GM20000 (cell line): ENCODE results near the gene LRRC4C.
"Not testable (repeated sequence)": the region's sequence is repeated elsewhere in the genome, so short reads cannot be mapped to it uniquely, and the experiment has no call there.

Source experiments
- DNase-seq: peaks from one replicate; pipeline ENCODE4 v3.0.0; 2012; ENCODE audit warnings: low spot score
- TF ChIP-seq, protein P1 (sequence below): IDR thresholded peaks from 2 replicates; pipeline ENCODE4 v1.5.1; 2012; ENCODE audit warnings: mild to moderate bottlenecking, control low read depth; ENCODE audit errors: extremely low read depth, missing control alignments

The LRRC4C gene

DNA sequence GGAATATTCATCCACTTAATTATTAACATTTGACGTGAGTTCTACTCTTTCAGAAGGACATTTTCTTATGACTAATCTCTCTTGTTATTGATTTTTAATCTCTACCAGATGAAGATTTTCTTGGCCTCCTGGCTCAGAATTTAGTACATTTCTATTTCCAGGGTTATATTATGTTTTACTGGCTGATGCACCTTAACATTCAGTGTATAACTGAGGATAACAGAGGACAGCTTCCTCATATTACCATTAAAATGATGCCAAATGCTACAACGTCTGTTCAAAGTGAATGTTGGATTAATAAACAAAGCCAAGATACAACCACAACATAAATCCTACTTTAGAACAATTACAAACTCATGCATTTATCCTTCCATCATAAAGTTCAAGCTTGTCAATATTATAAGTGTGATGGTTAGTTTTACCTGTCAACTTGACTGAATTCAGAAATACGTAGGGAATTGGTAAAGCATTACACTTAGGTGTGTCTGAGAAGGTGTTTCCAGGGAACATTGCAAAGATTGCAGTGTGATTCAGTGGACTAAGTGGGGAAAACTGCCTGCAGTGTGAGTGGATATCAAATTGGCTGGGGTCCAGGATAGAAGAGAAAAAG, 485.2 kb downstream of the LRRC4C start:
- TF ChIP-seq, protein P1, sequence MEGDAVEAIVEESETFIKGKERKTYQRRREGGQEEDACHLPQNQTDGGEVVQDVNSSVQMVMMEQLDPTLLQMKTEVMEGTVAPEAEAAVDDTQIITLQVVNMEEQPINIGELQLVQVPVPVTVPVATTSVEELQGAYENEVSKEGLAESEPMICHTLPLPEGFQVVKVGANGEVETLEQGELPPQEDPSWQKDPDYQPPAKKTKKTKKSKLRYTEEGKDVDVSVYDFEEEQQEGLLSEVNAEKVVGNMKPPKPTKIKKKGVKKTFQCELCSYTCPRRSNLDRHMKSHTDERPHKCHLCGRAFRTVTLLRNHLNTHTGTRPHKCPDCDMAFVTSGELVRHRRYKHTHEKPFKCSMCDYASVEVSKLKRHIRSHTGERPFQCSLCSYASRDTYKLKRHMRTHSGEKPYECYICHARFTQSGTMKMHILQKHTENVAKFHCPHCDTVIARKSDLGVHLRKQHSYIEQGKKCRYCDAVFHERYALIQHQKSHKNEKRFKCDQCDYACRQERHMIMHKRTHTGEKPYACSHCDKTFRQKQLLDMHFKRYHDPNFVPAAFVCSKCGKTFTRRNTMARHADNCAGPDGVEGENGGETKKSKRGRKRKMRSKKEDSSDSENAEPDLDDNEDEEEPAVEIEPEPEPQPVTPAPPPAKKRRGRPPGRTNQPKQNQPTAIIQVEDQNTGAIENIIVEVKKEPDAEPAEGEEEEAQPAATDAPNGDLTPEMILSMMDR = no peak
- DNase-seq = no peak

GRCh38 chr11:40958707-40959106, 500.7 kb downstream of the LRRC4C start:
- DNase-seq = no peak
- TF ChIP-seq, protein P1 = no peak

- no peak for DNase-seq
- TF ChIP-seq, protein P1 = no peak
Observed at GRCh38 chr11:40952479-40952878, 507.0 kb downstream of the LRRC4C start.

DNA sequence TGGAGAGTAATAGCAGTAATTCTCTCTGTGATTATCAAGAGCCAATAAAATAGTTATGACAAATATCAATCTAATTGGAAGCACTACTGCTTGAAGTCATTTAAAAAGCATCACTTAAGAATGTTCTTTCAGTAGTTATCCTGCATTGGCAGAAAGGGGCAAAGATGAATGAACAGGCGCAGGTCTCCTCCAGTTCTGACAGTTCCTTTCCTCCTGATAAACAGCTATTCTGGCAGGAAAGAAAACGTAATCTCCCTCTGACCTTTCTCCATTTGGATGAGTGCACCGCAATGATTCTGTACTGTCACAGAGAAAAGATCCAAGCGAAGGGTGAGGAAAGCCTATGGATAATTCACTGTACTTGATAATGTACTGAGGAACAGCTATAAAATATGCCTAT, 521.5 kb downstream of the LRRC4C start:
- no peak for DNase-seq

DNA sequence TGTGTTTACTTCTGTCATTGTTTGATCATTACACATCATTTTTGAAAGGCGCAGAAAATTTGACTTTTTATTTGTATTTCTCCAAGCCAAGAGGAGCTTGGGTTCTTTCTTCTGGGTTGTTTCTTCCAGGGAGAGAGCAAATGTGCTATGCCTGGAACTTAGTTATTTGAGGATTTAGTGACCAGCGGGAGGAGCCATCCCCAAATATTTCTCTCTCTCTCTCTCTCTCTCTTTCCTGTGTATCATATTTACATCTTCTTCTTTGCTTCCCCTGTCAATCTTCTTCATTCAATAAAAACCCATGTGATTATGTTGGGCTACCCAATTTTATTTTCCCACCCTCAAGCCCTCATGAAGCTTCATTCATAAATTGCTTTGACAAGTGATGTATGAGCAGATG, 534.5 kb downstream of the LRRC4C start:
- DNase-seq = no peak
- TF ChIP-seq, protein P1 = no peak

More for the DNA sequence above, 521.5 kb downstream of the LRRC4C start:
- TF ChIP-seq, protein P1 = no peak

DNA sequence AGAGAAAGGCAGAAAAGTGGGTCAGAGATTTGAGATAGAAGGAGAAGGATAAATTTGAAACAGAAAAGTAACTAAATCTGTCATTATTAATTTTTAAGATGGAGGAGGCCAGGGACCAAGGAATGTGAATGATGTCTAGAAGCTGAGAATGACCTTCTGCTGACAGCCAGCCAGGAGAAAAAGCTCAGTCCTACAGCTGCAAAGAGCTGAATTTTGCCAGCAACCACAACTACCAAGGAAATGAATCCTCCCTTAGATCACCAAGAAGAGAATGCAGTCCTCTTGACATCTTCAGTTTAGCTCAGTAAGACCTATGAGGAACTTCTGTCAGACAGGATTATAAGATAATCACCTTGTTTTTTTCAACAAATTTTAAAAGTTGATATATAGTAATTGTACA, 538.2 kb downstream of the LRRC4C start:
- no peak for DNase-seq
- TF ChIP-seq, protein P1 = no peak

DNA sequence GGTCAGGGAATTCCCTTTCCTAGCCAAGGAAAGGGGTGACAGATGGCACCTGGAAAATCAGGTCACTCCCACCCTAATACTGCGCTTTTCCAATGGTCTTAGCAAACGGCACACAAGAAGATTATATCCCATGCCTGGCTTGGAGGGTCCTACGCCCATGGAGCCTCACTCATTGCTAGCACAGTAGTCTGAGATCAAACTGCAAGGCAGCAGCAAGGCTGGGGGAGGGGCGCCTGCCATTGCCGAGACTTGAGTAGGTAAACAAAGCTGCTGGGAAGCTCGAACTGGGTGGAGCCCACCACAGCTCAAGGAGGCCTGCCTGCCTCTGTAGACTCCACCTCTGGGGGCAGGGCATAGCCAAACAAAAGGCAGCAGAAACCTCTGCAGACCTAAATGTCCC, 548.7 kb downstream of the LRRC4C start:
- not testable (repeated sequence) for DNase-seq

DNA sequence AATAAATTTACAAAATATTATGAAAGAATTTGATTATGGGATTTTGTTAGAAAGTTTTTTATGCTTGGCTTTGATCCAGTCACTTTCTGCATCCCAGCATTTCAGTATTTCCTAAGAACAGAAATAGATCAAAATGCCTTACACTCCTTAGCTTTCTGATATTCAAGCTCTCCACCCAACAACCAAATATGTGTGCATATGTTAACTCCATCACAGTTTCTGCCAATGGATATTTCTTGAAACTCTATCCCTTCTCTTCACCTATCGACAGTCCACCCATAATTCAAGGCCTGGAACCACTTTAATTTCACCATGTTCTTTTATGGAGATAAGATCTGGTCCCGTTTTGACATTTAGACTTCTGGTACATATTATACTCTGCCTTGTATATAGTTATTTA, 565.0 kb downstream of the LRRC4C start:
- TF ChIP-seq, protein P1 = no peak

More for the DNA sequence above, 565.0 kb downstream of the LRRC4C start:
- DNase-seq = no peak
